Lower lobe of right lung (tissue), 2 donors: Measurements from ENCODE around the gene EVX1. TPM values are rescaled to one million over a fixed set of nuclear protein-coding genes. Genes with fewer than 3 reads are reported as not detected.

ENCODE experiments used
- ATAC-seq, 2 donors: fragments of 200-7000 bp; cut with Tn5 transposase; one replicate each; pipeline ENCODE4 v1.9.1; 2020 to 2022; ENCODE audit warnings: mild to moderate bottlenecking in 2 of 2, moderate library complexity in 2 of 2
- DNase-seq: peaks from one replicate; pipeline ENCODE4 v3.0.0-alpha.2; 2020
- H3K27ac ChIP-seq: fragments of 200-600 bp; one replicate; pipeline ENCODE4 v1.8.0; 2022
- H3K27me3 ChIP-seq: fragments of 200-600 bp; one replicate; pipeline ENCODE4 v1.8.0; 2022; ENCODE audit warnings: low read depth
- H3K36me3 ChIP-seq: fragments of 200-600 bp; one replicate; pipeline ENCODE4 v1.8.0; 2022; ENCODE audit warnings: mild to moderate bottlenecking
- H3K4me1 ChIP-seq: fragments of 200-600 bp; one replicate; pipeline ENCODE4 v1.8.0; 2022
- H3K4me3 ChIP-seq: fragments of 200-600 bp; one replicate; pipeline ENCODE4 v1.8.0; 2022; ENCODE audit warnings: mild to moderate bottlenecking
- H3K9me3 ChIP-seq: fragments of 200-600 bp; one replicate; pipeline ENCODE4 v1.8.0; 2022
- CTCF ChIP-seq: fragments of 200-600 bp; IDR thresholded peaks from one replicate; pipeline ENCODE4 v1.8.0; 2022; ENCODE audit warnings: antibody characterized with exemption, mild to moderate bottlenecking
- intact Hi-C: fragments of 100-400 bp; cut with DNase I; formaldehyde crosslinking; loops from one replicate; pipeline ENCODE4 v1.11.0; 2022
- total RNA-seq: library from RNA; stranded (reverse); fragmentation: NEBNext Ultra II Directional; extraction: Animal tissue kit (Norgen Biotek cat#: 25700); gene quantifications from one replicate; pipeline ENCODE4 v1.2.1, GENCODE V29; 2021
- donor health status: DM: no; HTN: yes; CAD: no; lungs with severe emphysema.

The EVX1 gene
- total RNA-seq, 1 donor from 2014 or later, result not detected

- no peak for TF ChIP-seq CTCF
- no peaks in the 10 kb centered on the region for H3K9me3 ChIP-seq
- intact Hi-C loops, result no loop called here
- H3K36me3 ChIP-seq, result no peaks in the 10 kb centered on the region
- H3K4me1 ChIP-seq, result peaks cover 30% of the 10 kb centered on the region
- ATAC-seq (peak in 1 of 2 donors; percentile 14), DNase-seq (no peak)
- H3K4me3 ChIP-seq, result peak overlapping the region; percentile 6
- H3K27me3 ChIP-seq, result peaks cover 100% of the 10 kb centered on the region
- H3K27ac ChIP-seq, result no peak overlapping the region
Observed at GRCh38 chr7:27245798-27246691, 3.4 kb downstream of the EVX1 start.

GRCh38 chr7:27247000-27247399 lies 4.4 kb downstream of the EVX1 start:
- Histone ChIP-seq H3K9me3 (no peaks in the 10 kb centered on the region), H3K36me3 (no peaks in the 10 kb centered on the region), H3K4me1 (peaks cover 38% of the 10 kb centered on the region), H3K27ac (no peak overlapping the region), H3K27me3 (peaks cover 100% of the 10 kb centered on the region), H3K4me3 (no peak overlapping the region)
- DNase-seq (no peak), ATAC-seq (no peak)
- TF ChIP-seq CTCF, result no peak
- intact Hi-C loops, result no loop called here

- Histone ChIP-seq H3K27me3 (peaks cover 98% of the 10 kb centered on the region), H3K4me1 (peaks cover 32% of the 10 kb centered on the region), H3K27ac (no peak overlapping the region), H3K36me3 (no peaks in the 10 kb centered on the region), H3K9me3 (no peaks in the 10 kb centered on the region), H3K4me3 (no peak overlapping the region)
- DNase-seq (no peak), ATAC-seq (no peak)
- intact Hi-C loops, result no loop called here
- TF ChIP-seq CTCF, result no peak
Observed at GRCh38 chr7:27247452-27248426, 5.1 kb downstream of the EVX1 start.

DNA sequence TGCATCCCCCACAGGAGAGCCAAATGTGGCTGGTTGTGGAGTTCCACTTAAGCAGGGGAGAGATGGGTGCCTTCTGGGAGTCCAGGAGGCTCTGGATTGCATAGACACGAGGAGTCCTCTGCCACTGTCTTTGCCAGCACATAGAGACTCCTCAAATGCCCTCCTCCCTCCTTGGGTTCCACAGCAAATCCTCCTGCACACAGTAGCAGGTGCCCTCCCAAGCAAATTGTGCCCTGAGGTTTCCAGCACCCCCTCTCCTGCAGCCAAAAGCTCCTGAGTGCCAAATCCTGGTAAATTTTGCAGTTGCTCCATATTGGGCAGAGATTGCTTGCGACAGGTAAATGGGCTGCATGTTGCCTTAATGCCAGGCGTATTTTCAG lies 5.8 kb downstream of the EVX1 start:
- no peak overlapping the region for H3K27ac ChIP-seq
- ATAC-seq (no peak), DNase-seq (no peak)
- intact Hi-C loops, result no loop called here
- no peaks in the 10 kb centered on the region for H3K9me3 ChIP-seq
- peaks cover 98% of the 10 kb centered on the region for H3K27me3 ChIP-seq
- H3K4me3 ChIP-seq, result no peak overlapping the region
- TF ChIP-seq CTCF, result no peak
- H3K36me3 ChIP-seq, result no peaks in the 10 kb centered on the region
- H3K4me1 ChIP-seq, result peaks cover 25% of the 10 kb centered on the region

GRCh38 chr7:27248911-27249723 lies 6.5 kb downstream of the EVX1 start:
- peaks cover 24% of the 10 kb centered on the region for H3K4me1 ChIP-seq
- H3K36me3 ChIP-seq, result no peaks in the 10 kb centered on the region
- no peak overlapping the region for H3K4me3 ChIP-seq
- TF ChIP-seq CTCF, result no peak
- no peaks in the 10 kb centered on the region for H3K9me3 ChIP-seq
- intact Hi-C loops, result no loop called here
- no peak for DNase-seq
- ATAC-seq, result no peak
- no peak overlapping the region for H3K27ac ChIP-seq
- H3K27me3 ChIP-seq, result peaks cover 98% of the 10 kb centered on the region
